ENCODE data around the gene TTC32.

TTC32 gene

GRCh38 chr2:19887510-19887909 is 14.3 kb downstream of the TTC32 start:
- no peaks in the 10 kb centered on the region for H3K27me3 ChIP-seq
- no peak overlapping the region for H3K4me3 ChIP-seq (ENCODE audit: low read depth in 1 of 2, low read length in 1 of 2)
- H3K9me3 ChIP-seq, result no peaks in the 10 kb centered on the region
- peak overlapping the region; percentile 2 for H3K27ac ChIP-seq
- TF ChIP-seq CTCF (IDR thresholded peaks at IDR 0.05), result no peak
- H3K4me1 ChIP-seq (ENCODE audit: control insufficient read depth in 1 of 2, insufficient read depth in 1 of 2, low read depth in 1 of 2, low read length in 1 of 2), result peaks cover 25 to 27% of the 10 kb centered on the region in 2 experiments
- H3K36me3 ChIP-seq, result no peaks in the 10 kb centered on the region

GRCh38 chr2:19886261-19886660 is 15.5 kb downstream of the TTC32 start:
- no peak overlapping the region for H3K27ac ChIP-seq
- H3K36me3 ChIP-seq, result no peaks in the 10 kb centered on the region
- H3K4me3 ChIP-seq (ENCODE audit: low read depth in 1 of 2, low read length in 1 of 2), result no peak overlapping the region
- H3K4me1 ChIP-seq (ENCODE audit: control insufficient read depth in 1 of 2, insufficient read depth in 1 of 2, low read depth in 1 of 2, low read length in 1 of 2), result peaks cover 14 to 15% of the 10 kb centered on the region in 2 experiments
- H3K27me3 ChIP-seq, result peaks cover 3% of the 10 kb centered on the region
- TF ChIP-seq CTCF (IDR thresholded peaks at IDR 0.05), result no peak
- no peaks in the 10 kb centered on the region for H3K9me3 ChIP-seq

GRCh38 chr2:19885791-19886190 is 16.0 kb downstream of the TTC32 start:
- H3K4me1 ChIP-seq (ENCODE audit: control insufficient read depth in 1 of 2, insufficient read depth in 1 of 2, low read depth in 1 of 2, low read length in 1 of 2), result peaks cover 9 to 10% of the 10 kb centered on the region in 2 experiments
- H3K4me3 ChIP-seq (ENCODE audit: low read depth in 1 of 2, low read length in 1 of 2), result no peak overlapping the region
- H3K27ac ChIP-seq, result no peak overlapping the region
- no peak for TF ChIP-seq CTCF (IDR thresholded peaks at IDR 0.05)
- H3K9me3 ChIP-seq, result no peaks in the 10 kb centered on the region
- H3K27me3 ChIP-seq, result peaks cover 4% of the 10 kb centered on the region
- H3K36me3 ChIP-seq, result no peaks in the 10 kb centered on the region

- Histone ChIP-seq H3K27me3 (peaks cover 4% of the 10 kb centered on the region), H3K4me3 (ENCODE audit: low read depth in 1 of 2, low read length in 1 of 2) (no peak overlapping the region)
Measured at GRCh38 chr2:19883971-19884720, 17.6 kb downstream of the TTC32 start.

GRCh38 chr2:19883486-19883885 is 18.3 kb downstream of the TTC32 start:
- H3K27ac ChIP-seq, result no peak overlapping the region
- H3K9me3 ChIP-seq, result no peaks in the 10 kb centered on the region
- no peak overlapping the region for H3K4me3 ChIP-seq (ENCODE audit: low read depth in 1 of 2, low read length in 1 of 2)
- no peak for TF ChIP-seq CTCF (IDR thresholded peaks at IDR 0.05)
- peaks cover 4% of the 10 kb centered on the region for H3K27me3 ChIP-seq
- H3K36me3 ChIP-seq, result no peaks in the 10 kb centered on the region
- peaks cover 0 to 3% of the 10 kb centered on the region in 2 experiments for H3K4me1 ChIP-seq (ENCODE audit: control insufficient read depth in 1 of 2, insufficient read depth in 1 of 2, low read depth in 1 of 2, low read length in 1 of 2)

More at GRCh38 chr2:19883971-19884720, 17.6 kb downstream of the TTC32 start:
- H3K27ac ChIP-seq, result no peak overlapping the region
- no peaks in the 10 kb centered on the region for H3K36me3 ChIP-seq
- TF ChIP-seq CTCF (IDR thresholded peaks at IDR 0.05), result no peak
- peaks cover 0 to 3% of the 10 kb centered on the region in 2 experiments for H3K4me1 ChIP-seq (ENCODE audit: control insufficient read depth in 1 of 2, insufficient read depth in 1 of 2, low read depth in 1 of 2, low read length in 1 of 2)
- no peaks in the 10 kb centered on the region for H3K9me3 ChIP-seq
